GM18870 (cell line): ENCODE measurements around the gene PTGER2.
A peak's percentile ranks its signal among the peaks of the same experiment; 100 is the strongest.

Source experiments
- ATAC-seq: cut with Tn5 transposase; IDR thresholded peaks from one replicate; pipeline ENCODE4 v1.9.1; 2021; ENCODE audit warnings: moderate library complexity; ENCODE audit not compliant: unreplicated experiment

Gene PTGER2

DNA sequence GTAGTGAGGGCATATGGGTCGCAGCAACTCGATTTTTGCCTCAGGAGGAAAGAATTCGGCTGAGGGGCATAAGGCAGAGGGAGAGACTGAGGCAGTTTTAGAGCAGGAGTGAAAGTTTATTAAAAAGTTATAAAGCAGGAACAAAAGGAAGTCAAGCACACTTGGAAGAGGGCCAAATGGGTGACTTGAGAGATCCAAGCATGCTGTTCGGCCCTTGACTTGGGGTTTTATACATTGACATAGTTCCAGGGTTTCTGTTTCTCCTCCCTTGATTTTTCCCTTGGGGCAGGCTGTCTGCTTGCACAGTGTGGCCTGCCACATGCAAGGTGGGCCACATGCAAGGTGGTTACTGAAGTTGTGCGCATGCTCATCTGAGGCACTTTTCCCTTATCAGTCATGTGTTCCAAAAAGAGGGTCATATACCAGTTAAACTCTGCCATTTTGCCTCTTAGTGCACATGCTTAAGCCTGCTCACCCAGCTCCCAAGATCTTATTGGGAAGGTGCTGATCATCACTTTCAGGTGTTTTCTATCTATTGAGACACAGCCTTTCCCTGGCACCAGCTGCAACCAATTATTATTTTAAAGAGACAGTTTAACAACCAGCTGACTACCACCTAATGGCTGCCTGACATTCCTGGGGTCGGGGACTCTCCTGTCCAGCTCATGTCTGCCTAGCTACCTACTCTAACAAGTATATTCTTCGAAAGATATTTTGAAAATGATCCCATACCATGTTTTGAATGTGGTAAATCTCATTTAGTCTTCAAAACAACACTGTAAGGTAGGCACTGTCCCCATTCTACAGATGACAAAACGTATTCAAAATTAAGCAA lies 19.9 kb downstream of the PTGER2 start:
- ATAC-seq, result no peak

DNA sequence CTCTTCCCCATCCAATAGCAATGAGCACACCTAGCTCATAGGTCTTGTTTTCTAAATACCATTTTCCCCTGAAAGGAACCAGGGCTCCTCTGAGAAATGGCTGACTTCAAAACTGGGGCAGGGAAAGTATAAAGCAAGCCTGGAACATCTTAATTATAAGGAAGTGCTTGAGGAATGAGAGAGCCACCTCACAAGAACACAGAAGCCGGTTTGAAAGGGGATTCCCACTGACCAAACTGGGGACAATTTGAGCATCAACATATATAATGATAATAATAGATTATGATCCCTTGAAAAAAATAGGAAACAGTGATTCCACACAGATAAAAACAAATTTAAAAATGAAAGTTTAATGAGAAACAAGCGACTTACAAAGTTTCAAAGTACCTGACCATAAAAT lies 22.1 kb downstream of the PTGER2 start:
- ATAC-seq, result no peak

DNA sequence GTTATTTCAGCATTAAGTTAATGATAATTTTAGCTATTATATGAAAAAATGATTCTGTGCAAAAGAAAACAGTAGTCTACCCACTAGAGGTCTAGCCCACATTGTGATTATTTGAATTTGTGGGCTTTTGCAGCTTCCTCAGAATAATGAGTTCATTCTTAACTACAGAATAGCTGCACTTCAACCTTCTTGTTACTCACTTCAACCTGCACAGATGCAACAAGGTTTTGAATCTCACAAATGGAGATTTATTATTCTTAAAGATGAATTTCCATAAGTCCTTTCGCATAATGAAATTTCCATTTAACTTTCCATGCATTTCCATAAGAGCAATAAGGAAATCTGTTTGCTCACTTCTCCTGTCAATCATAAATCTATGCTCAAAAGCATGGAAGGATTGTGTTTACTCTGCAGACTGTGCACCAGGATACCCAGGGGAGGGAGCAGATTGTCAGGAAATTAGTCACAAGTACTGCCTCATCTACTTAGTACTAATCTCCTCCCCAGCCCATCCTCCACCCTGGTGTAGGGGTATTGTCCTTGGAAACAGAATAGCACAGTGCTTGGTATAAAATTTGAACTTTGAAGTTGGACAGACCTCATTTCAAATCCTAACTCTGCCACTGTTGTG lies 24.1 kb downstream of the PTGER2 start:
- no peak for ATAC-seq

DNA sequence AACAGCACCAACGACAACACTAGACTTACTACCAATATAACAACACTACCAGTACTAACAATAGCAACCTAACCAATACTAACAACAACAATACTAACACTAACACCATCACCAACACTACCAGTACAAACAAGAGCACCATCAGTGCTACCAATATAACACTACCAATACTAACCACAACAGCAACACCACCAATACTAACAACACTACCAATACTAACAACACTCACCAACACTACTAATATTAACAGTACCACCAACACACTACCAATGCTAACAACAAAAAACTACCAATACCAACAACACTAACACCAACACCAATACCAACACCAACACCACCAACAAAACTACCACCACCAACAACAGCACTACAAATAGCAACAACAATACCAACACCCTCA lies 25.1 kb downstream of the PTGER2 start:
- no peak for ATAC-seq

DNA sequence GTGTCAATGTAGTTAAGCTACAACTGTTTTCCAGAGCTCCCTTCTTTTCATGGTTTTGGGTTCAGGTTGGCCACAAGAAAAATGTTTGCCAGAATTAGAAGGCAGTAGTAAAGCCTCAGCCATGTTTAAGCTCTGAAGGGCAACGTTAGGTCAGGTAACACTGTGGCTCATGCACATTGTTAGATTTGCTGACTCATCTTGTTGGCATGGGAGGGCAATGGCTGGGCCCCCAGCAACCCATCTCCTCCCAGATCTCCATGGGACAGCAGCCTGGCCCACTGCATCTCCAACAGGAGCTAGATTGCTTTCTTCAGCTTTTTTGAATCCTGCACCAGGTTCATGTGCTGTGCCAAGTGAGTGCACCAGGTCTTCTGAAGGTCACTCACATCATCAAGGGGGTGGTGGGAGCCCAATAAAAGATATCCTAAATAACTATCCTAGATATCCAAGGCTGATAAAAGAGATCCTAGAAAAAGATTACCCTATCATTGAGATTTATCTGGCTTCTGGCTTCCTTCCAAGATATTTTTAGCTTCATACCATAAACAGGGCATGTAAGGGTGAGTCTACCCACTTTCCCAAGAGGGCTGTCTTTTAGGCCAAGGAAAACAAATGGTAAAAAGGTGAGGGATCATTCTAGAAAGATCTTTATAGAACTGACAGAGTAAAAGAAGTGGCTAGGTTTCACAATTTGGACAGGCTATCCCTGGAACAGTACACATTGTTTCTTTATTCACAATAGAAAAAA lies 28.9 kb downstream of the PTGER2 start:
- ATAC-seq, result no peak

DNA sequence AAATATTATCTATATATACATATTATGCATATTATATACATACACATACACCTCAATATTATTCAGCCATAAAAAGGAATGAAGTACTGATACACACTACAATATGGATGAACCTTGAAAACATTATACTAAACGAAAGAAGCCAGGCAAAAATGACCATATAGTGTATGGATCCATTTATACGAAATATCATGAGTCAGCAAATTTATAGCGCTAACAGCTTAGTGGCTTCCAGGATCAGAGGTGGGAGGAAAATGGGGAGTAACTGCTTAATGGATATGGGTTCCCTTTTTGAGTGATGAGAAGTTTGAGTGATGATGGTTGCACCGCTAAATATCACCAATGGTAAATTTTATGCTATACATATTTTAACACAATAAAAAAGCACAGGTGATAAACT lies 32.7 kb downstream of the PTGER2 start:
- no peak for ATAC-seq

DNA sequence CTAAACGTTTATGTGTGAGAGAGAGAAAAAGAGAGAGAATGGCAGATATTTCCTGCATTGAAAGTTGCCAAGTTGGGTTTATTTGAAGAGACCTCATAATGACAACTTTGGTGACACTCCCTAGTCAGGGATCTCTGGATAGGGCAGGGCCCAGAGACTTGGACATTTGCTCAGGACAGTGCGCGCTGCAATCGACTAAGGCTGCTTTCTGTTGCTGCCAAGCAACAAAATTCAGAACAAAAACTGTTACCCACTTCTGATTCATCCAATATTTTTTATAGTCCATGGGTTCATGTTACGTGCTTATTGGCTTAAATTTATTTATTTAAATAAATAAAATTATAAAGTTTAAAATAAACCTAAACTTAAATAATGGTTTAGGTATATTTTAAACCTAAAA lies 34.2 kb downstream of the PTGER2 start:
- ATAC-seq, result no peak

DNA sequence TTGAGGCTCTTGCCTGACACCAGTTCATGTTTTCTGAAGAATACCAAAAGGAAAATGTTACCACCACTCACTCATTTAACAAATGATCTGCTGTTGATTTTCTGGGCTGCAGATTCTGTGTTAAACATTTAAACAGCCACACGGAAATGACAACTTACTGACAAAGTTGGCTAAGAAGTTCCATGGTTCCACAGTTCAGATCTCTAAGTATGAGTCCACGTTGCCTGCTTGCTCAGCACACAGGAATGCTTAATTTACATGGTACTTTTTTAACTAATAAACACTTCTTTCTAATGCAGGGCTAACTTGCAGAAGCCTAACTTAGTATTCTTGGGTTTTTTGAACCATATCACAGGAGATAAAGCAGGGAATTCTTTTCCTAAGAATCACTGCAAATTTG lies 34.7 kb downstream of the PTGER2 start:
- ATAC-seq, result no peak

DNA sequence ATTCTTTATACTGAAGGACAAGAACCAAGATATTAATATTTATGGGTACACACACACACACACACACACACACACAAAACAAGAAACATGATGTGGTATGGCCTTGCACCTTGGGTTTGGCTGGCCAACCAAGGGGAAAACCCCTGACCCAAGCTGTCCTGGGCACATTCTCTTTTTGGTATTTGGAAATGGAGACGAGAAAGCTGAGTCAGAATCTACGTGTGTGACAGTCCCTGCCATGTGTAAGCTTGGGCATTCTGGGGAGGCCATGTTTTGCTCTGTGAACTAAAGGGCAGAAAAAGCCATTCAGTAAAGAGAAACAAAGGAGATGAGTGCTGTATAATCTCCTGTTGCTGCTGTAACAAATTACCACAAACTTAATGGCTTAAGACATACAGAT lies 35.6 kb downstream of the PTGER2 start:
- ATAC-seq, result no peak

DNA sequence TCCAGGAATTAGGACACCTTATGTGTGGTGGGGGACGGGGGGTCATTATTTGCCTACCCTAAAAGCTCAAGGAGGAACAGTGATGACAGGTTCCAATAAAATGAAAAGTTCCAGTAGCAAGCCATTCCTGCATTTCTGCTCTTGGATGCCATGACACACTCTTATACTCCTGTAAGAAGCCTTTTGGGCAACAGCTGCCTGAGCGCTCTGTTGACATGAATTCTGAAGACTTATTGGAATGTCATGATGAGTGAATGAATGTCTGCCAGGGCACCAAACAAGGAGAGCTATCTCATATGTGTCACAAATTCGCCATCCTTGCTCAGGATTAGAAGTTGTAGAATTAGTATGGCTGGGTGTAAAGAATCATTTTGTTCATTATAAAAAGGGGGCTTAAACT lies 36.3 kb downstream of the PTGER2 start:
- no peak for ATAC-seq

DNA sequence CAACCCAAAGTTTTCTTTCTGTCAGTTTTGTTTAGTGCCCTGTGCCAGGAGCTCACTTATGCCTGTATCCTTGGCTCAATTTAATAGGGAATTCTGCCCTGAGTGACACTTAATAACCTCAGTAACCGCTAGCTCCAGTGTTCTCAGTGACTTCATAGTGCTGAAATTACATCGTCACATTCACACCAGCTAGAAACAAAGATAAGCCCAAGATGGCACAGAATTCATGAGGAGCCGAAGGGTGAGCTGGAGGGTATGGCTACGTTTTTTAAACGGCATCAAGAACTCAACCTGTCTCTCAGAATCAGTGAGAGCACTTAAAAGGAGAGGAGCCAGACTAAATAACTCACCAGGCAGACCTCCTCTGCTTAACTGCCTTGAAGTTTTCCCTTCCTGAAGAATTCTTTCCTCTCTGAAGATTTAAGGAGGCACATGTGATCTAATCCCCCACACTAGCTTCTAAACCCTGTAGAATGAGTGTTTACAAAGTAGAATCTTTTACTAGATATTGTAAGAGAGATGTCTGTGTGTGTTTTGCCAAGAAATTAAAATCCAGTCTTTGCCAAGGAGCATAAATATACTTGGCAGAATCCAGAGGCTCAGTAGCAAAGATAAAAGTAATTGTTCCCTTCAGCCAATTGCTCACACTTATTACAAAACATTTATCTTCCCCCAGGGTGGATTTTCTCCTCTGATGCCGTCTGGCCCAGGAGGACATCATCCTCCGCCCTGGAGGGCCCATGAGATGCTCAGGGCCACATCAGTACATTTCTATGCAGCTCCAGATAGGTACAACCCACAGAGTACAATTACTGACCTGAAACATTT lies 37.3 kb downstream of the PTGER2 start:
- ATAC-seq, result peak; percentile 46

DNA sequence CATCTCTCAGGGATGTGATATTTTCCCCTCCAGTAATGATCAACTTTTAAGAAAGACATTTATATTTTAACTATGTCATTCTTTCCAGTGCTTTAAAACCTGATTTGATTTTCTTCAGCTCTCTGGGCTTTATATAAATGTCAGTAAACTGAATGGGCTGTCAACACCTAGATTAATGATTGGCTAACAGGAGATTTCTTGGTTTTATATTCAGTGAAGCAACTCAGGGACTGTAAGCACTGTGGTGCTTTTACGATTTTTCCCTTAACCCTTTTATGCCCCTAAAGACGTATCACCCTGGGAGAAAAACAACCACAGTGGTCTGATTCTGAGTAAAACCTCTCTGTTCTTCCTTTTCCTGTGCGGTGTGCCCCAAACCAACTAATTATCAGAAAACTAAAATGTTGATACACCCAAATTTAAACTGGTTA lies 38.0 kb downstream of the PTGER2 start:
- peak; percentile 90 for ATAC-seq

DNA sequence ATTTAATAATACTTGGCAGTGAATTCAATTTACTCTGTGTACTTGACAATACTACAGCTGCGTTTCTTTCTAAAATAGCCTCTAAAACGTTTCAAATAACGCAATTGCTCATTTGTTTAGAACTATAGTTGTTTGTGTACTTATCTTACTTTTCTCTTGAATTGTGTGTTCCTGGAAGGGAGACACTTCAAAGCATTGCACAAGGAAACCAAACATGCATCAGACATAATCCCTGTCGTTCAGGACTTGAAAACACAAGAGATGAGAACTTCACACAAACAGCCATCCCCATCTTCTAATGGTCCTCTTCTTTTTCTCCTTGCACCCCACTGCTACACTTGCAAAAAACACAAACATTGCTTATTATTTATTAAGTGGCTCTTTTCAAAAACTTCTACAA lies 38.5 kb downstream of the PTGER2 start:
- no peak for ATAC-seq

DNA sequence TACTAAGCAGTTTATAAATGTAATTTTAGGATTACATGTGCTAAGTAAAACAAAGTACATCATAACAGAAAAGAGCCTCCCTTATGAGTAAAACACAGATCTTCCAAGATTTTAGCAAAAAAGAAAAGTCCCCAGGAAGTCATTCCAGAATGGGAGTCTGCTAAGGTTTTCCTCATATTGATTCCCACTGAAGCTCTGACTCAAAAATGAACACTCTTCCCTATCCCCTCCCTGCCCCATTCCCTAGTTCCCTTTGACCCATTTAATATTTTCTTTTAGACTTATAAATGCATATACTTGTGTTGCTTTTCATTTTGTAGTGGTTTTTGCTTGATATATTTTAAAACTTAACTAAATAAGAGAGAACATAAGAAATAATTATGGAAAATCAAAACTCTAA lies 40.1 kb downstream of the PTGER2 start:
- ATAC-seq, result no peak

DNA sequence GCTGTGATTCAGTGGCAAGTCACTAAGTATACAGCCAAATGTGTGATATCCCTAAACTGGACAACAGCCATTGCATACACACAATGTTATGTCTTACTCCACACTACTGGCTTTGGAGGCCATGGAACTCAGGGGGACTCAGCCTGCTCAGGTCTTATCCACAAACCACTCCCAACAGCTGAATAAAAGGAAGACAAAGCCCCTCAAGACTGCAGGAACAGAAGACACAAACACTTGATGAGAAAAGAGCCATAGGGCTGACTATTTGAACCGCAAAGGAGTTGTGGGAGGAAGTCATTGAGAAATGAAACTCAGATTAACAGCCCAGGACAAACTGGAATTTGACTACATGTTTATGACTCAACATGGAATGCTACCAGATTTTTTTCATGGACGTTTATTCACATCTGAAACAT lies 40.9 kb downstream of the PTGER2 start:
- no peak for ATAC-seq

DNA sequence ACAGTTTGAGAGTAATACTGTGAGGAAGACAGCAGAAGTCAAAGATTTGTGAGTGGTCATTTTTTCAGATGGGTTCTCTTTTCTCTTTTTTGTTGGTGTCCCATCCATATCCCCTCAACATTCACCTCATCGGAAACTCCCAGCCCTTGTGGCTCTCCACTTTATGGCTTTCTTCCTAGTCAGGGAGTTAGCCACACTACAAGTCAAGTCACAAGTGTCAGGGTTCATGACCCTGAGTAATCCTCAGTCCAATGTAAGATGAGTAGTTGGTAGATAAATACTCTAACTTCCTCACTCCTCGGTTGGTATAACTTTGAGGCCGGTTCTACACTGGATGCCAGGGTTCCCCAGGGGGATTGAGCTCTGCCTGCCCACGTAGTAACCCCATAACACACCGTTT lies 41.4 kb downstream of the PTGER2 start:
- no peak for ATAC-seq

DNA sequence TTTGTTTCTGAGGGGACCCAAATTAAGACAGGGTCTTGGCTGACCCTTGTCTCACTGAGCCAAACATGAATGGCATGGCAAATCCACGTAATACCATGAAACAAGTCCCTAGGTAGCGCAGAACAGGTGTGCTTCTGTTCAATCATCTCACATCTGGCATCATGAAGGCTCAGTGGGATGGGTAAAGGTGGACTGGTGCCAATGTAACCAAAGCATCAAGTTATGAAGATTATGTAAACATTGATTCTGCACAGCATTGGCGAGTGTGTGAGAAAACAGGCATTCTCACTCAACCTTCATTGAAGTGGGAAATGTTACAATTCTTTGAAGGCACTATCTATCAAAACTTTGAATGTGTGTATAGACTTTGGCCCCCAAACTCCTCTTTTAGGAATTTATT lies 41.9 kb downstream of the PTGER2 start:
- no peak for ATAC-seq

DNA sequence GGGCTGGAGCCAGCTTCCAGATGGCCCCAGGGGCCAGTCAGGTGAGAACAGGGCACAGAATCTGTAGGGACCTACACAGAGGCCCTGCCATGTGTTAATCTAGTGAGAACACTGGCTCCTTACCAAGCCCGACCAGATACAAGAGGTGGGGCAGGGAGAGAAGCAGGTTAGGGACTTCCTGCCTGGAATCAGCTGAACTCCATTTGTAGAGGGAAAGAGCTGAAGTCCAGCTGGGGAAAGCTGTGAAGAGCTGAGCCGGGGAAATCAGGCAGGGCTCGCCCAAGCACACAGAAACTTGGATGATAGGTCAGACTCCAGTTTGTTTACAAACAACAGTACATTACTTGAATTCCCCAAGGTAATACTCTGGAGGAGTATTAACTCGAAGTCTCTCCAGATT lies 46.7 kb downstream of the PTGER2 start:
- no peak for ATAC-seq

DNA sequence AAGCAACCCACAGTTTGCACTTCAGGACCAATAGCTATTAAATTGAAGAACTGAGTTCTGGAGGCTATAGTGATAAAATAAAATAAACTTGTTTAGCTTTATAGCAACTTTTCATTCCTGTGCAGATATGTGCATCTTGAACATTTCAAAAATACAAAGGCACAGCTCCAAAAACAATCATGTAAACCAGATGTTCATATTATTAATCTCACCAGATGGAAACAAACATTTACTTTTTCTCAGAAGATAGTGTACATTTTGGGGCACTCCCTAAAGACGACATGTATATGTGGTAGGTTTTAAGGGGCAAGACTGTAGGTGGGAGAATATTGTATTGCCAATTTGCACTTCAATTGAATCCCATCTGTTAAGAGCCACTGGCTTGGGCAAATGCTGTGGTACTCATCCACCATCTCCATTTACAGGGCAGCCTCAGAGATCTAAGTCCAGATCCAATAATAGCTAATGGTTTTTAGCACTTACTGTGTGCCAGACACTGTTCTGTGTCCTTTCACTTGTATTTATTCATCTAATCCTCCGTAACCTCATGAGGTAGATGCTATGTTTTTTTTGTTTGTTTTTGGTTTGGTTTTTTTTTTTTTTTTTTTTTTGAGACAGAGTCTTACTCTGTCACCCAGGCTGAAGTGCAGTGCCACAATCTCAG lies 49.1 kb downstream of the PTGER2 start:
- no peak for ATAC-seq

DNA sequence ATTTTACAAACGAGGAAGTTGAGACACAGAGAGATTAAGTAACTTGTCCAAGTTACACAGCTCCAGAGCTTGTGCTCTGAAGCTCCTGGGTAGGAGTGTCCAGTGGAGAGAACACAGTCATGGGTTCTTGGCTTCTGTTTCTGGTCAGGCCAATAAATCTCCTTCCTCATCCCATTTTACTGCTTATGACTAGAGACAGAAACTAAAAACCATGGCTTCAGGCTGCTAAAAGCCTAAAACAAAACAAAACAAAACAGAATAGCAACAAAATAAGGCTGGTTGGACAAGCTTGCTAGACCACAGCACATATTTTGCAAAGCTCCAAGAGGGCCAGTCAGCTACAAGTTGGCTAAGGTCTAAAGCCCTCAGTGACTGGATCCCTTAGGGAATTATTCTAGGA lies 49.8 kb downstream of the PTGER2 start:
- no peak for ATAC-seq

DNA sequence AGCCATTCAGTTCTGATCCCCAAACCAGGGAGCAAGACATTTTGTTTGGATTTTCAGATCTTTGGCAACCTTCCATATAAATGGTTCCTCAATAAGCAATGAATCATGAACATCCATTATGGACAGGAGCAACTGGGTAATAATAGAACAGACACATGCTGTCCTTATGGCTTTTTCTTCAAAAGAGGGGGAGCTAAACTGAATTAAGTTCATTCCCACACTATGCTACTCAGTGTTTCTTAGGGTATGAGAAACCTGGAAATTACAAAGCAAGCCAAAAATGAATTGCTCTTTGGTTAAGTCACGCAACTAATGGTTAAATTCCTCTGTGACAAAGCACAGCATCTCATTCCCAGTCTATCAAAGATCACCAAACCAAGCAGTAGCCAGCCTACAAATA lies 51.0 kb downstream of the PTGER2 start:
- ATAC-seq, result no peak
